ENCODE data around the gene CHD3. TPM values are rescaled to one million over a fixed set of nuclear protein-coding genes. Genes with fewer than 3 reads are reported as not detected.
"Not testable (repeated sequence)": the region's sequence is repeated elsewhere in the genome, so short reads cannot be mapped to it uniquely, and the experiment has no call there.

Gene CHD3
- polyA plus RNA-seq, 3 donors = 181 to 204 (median 186) TPM

- no peak for DNase-seq
These were observed 25.7 kb upstream of the CHD3 start for GRCh38 chr17:7862692-7863437.

- not testable (repeated sequence) for DNase-seq
These were observed 24.2 kb upstream of the CHD3 start for GRCh38 chr17:7864384-7864783.

DNA sequence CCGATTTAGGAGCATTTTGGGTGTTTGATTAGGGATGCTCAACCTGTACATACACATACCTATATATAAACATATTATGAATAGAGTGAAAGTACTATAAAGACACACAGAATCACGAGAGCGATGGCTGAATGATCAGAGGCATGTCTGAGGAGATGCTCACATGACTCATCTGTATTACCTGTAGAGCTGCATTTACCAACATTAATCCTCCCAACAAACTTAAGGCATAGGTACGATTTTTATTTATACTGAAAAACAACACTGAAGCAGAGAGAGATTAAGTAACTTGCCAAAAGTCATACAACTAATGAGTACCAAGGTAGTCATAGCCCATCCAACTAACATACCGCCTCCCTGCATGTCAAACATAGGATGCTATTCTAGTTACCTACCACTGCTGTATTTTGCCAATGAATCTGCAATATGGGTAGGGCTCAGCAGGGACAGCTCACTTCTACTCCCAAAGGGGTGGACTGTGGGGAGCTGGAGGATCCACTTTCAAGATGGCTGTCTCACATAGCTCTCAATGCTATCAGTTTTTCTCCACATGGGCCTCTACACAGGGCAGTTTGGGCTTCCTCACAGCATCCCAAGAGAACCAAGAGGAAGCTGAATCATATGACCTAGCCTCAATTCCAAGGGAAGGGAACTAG is 23.5 kb upstream of the CHD3 start:
- no peak for DNase-seq

DNA sequence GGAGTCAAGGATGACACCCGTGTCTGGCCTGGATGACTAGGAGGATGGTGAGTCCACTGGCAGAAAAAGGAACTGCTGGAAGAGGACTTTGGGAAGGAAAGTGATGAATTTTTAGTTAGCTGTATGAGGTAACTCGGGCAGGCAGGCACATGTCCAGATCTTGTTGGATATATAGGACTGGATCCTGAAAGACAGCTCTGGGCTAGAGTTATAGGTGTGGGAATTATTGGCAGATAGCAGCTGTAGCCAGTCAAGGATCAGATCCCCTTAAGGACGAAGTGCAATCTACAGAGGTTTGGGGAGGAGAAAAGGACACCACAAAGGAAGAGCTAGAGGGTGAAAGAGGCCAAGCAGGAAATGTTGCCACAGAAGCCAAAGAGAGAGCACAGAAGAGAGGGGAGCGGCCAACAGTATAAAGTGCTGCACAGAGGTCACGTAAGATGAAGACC is 20.7 kb upstream of the CHD3 start:
- DNase-seq = no peak

- no peak for DNase-seq
These were observed 15.5 kb upstream of the CHD3 start for GRCh38 chr17:7873051-7873450.

DNA sequence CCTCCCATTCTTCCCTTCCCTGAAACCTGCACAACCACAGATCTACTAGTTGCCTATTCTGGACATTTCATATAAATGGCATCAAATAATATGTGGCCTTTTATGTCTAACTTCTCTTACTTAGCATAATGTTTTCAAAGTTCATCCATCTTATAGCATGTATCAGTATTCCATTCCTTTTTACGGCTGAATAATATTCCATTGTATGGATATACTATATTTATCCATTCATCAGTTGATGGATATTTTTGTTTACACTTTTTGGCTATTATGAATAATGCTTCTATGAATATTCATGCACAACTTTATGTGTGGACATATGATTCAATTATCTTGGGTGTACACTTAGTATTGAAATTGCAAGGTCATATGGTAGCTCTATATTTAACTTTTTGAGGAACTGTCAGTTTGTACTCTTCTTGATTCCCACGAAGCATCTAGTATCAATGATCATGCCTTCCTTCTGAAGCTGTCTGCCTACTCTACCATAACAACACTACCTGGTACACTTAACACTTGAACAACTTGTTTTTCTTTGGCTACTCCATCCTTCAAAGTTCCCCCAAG is 12.7 kb upstream of the CHD3 start:
- DNase-seq = no peak

- DNase-seq = no peak
These were observed 10.4 kb upstream of the CHD3 start for GRCh38 chr17:7878234-7878633.

- DNase-seq = no peak
These were observed 8.3 kb upstream of the CHD3 start for GRCh38 chr17:7880076-7880868.

- no peak for DNase-seq
These were observed 7.1 kb upstream of the CHD3 start for GRCh38 chr17:7881276-7882054.

DNA sequence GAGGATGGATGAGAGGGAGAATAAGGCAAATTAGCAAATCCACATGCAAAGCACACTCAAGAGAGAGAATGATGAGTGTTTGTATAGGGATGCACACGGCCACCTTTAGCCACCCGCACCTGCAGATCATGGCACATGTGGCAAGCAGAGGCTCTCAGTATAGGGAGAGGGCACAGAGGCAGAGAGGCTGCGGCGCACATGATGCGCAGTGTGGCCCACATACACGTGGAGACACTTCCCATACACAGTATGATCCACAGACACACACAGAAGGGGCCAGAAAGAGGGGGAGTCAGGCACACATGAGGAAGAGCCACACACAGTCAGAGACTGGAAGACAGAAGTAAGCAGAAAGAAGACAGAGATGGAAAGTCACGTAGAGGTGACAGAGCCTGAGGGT is 6.5 kb upstream of the CHD3 start:
- no peak for DNase-seq

DNA sequence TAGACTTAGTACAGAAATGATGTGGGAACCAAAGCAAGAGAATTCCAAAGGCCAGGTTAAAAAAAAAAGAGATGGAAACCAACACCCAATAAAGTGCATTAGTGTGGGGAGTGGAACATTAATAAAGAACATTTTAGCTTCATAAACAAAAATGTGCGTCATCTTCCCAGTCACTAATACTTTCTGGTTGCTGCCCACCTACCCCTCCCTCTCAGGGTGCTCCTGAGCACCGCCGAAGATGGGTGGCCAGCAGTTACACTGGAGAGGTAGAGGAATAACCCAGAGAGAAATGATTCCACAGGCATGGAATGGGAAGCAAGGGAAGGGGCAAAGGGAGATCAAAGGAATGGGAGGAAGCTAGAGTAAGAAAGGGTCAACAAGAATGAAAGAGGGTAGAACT is 6.0 kb upstream of the CHD3 start:
- no peak for DNase-seq

- DNase-seq = peak; percentile 50
These were observed 4.7 kb upstream of the CHD3 start for GRCh38 chr17:7883781-7884386.

- no peak for DNase-seq
These were observed 3.8 kb upstream of the CHD3 start for GRCh38 chr17:7884581-7885366.

DNA sequence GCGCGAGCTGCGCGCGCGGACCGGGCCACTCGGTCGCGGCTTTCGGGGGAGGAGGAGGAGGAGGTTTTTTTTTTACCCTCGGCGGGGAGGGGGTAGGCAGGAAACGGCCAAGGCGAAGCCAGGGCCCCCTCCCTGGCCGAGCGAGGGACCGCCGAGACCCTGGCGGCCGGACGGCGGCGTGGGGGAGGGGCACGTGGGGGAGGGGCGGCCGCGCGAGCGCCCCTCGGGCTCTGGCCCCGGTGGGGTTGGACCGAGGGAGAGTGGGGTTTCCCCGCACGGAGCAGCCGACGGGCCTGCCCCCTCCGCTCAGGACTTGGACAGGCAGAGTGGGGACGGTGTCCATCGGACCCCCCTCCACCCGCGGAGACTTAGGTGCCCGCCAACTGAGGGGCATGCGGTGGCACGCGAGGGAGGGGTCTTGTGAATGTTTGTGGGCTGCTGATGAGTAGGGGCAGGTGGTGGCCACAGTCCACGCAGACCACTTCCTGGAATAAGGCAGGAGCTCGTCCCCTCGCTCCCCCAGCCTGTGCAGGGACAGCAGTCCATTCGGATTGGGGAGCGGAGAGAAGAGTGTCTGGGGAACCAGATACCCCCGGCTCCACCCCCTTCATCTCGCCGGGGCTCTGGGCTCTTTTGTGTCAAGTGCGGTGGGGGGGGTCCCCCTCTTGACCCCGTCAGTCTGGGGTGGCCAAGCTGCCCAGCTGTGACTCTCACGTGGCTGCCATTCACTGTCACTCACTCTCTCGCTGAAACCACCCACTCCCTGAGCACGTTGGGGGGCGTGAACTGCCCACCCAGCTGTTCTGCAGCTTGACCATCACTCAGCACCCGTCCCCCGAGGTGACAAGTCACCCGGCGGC is 3.0 kb upstream of the CHD3 start:
- DNase-seq = peak; percentile 85

DNA sequence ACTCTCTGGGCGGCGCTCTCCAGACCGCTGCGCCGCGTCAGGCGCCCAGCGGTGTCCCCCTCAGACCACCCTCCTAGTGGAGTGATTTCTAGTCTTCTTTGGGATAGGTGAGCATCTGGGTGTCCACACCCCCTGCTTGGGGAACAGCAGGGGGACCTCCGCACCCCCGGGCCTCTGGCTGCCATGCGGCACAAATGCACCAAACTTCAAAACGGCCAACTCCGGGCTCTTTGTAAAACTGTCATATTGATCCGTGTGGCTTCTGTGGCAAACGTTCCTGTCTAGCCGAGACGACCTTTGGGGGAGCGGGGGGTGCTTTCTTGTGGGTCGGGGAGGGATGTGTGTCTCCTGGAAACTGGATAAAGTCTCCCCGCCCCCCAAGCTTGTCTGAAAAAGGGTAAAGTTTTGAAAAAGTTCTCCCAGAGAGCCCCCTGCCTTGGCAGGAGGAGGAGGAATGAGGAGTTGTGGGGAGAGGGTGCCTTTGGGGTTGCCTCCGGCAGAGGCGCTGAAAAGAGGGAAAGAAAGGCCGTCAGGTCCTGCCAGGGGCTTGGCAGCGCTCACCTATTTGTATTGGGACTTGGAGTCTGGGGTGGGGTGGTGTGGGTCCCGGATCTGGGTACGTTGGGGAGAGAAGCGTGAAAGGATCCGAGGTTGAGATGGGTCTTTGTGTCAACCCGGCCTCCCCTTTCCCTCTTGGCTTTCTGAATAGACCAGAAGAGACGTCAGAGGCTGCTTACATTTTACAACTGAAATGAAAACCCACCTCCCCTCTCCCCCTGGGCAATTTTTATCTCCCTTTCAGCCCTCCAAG is 2.2 kb upstream of the CHD3 start:
- DNase-seq = peak; percentile 45

DNA sequence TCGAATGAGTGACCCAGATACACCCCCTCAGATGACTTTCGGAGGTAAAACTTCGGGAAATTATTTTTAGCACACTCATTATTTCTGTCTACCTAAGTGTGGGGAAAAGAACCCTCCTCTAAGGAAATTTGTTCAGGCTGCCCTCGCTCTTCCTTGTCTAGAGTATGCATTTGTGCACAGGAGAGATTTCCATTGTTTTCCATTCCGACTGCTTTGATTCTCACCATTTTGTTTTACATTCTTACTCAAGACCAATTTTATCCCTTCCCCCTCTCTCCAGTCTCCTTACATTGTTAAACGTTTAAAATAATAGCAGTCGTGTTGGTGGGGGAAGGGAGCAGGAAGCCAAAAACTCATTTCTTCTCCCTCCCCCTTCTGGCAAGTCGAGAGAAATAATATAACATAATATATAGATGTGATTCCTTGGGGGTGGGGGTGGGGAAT is 1.5 kb upstream of the CHD3 start:
- no peak for DNase-seq

DNA sequence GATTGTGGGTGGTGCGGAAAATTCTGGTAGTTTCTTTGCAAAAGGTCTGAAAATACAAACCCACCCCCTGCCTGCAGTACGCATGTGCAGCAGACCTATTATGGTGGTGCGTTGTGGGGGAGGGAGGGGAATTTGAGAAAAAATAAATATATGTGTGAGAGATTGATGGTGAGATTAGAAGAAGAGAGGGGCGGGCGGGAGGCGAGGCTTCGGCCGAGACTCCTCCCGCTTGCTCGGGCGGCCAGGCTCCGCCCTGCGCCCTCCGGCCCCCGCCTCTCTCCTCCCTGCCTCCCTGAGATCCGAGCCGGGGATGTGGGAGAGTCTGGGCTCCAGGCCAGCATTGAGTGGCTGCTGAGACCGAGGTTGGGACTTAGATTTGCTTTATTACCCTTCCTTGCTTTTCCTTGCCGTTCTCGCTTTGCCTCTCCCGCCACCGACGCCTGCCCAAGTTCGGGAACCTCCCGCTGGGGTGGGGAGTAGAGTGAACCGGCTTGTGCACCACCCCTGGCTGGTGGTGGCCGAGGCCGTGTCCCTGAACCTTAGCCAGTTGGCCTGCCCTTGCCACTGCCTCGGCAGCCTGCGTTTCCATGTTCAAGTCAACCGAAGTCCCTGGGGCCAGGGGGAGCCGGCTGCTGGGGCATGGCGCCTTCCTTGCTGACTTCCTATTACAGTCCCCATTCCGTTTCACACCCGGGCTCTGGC is 956 bp upstream of the CHD3 start:
- DNase-seq = peak; percentile 97

Measured in renal pelvis (tissue), 4 donors.